Medulla oblongata (tissue), 1 donor: ENCODE measurements around the gene SLC35G6.
A peak's percentile ranks its signal among the peaks of the same experiment; 100 is the strongest.
"Not testable (repeated sequence)": the region's sequence is repeated elsewhere in the genome, so short reads cannot be mapped to it uniquely, and the experiment has no call there.

ENCODE experiments used
- DNase-seq: peaks from one replicate; pipeline ENCODE4 v3.0.0-alpha.2; 2015; ENCODE audit errors: extremely low spot score

The SLC35G6 gene

DNA sequence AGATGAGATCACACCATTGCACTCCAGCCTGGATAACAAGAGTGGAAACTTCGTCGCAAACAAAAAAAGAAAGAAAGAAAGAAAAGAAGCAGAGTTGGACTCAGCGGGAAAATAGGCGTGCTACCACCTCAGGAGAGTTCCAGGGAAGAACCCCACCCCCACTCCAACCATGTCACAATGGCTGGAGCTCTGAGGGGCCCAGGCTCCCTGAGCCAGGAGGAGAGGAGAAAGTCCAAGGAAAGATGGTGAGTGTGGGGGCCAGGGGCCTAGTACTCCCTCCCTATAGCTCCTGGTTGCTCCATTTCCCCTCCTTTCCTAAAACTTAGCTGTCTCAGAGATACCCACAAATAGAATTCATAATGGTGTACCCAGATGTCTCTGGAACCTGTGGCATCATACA is at the start of gene SLC35G6:
SLC35G6 (plus strand) TSS at position 172 of the 400 bp plus-strand sequence; CDS start at position 243, 71 bp downstream.
- not testable (repeated sequence) for DNase-seq

DNA sequence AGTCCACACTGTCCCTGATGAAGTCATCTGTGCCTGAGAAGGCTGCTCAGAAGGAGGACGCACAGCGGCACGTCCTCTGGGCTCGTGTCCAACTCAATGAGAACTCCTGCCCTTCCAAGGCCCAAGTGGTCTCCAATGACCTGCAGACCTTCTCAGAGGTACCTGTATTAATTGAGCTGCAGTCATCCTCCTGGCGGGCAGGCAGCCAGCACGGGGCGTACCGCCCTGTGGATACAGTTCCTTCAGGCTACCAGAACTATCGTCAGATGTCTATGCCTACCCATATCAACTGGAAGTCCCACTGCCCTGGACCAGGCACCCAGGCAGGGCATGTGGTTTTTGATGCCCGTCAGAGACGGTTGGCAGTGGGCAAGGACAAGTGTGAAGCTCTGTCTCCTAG is 49.0 kb upstream of the SLC35G6 start:
- DNase-seq = no peak

DNA sequence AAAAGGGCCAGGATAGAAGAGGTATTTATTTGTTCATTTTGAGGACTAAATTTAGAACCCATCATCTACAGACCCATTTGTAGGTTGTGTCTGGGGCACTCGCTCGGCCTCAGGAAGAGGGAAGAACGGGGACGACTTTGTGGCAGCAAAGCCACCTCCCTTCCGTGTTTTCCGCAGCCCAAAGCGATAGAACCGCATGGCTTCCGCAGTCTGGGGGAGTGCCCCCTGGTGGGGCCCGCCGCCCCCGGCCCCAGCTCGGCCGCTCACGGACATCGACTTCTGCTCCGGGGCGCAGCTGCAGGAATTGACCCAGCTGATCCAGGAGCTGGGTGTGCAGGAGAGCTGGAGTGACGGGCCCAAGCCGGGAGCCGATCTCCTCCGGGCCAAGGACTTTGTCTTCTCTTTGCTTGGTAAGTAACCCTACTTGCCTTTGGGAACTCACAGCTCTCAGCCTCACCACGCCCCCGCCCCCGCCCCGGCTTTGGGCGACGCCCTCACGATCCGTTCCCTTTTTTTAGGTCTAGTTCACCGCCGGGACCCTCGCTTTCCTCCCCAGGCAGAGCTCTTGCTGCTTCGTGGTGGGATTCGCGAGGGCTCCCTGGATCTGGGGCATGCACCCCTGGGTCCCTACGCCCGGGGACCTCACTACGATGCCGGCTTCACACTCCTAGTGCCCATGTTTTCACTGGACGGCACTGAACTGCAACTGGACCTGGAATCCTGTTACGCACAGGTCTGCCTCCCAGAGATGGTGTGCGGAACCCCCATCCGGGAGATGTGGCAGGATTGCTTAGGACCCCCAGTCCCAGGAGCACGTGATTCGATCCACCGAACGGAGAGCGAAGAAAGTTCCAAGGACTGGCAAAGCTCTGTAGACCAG is 45.3 kb upstream of the SLC35G6 start:
- DNase-seq = no peak

DNA sequence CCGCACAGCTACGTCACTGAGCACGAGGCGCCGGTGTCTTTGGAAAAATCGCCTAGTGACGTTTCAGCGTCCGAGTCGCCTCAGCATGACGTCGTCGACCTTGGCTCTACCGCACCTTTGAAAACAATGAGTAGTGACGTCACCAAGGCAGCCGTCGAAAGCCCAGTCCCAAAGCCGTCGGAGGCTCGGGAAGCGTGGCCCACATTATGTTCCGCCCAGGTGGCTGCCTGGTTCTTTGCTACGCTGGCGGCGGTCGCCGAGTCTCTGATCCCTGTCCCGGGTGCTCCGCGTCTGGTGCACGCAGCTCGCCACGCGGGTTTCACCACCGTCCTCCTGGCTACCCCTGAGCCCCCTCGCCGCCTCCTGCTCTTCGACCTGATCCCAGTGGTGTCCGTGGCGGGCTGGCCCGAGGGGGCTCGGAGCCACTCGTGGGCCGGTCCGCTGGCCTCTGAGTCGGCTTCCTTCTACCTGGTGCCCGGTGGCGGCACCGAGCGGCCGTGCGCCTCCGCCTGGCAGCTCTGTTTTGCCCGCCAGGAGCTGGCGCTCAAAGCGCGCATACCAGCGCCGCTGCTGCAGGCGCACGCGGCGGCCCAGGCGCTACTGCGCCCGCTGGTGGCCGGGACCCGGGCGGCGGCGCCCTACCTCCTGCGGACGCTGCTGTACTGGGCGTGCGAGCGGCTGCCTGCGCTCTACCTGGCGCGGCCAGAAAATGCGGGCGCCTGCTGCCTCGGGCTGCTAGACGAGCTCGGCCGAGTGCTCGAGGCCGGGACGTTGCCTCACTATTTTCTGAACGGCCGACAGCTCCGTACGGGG is 44.5 kb upstream of the SLC35G6 start:
- DNase-seq = peak; percentile 82

DNA sequence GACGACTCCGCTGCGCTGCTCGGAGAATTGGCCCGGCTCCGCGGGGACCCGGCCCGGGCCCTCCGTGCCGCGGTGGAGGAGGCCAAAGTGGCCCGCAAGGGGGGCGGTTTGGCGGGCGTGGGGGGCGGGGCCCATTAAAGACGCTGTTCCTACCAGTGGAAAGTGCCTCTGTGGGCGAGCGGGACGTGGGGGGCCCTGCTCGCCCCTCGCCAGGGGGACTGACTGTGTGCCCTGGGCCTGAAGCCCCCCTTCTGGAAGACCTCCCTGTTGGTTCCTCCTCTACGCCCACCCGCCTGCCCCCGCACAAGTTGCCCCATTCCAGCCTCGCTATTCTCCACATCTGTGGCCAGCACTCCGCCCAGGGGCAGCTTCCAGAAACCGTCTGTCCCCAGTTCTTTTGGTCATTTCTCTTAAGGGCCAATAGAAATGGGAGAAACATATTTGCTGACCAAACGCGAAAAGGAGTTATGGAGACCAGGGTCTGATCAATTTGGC is 43.8 kb upstream of the SLC35G6 start:
- DNase-seq = no peak

DNA sequence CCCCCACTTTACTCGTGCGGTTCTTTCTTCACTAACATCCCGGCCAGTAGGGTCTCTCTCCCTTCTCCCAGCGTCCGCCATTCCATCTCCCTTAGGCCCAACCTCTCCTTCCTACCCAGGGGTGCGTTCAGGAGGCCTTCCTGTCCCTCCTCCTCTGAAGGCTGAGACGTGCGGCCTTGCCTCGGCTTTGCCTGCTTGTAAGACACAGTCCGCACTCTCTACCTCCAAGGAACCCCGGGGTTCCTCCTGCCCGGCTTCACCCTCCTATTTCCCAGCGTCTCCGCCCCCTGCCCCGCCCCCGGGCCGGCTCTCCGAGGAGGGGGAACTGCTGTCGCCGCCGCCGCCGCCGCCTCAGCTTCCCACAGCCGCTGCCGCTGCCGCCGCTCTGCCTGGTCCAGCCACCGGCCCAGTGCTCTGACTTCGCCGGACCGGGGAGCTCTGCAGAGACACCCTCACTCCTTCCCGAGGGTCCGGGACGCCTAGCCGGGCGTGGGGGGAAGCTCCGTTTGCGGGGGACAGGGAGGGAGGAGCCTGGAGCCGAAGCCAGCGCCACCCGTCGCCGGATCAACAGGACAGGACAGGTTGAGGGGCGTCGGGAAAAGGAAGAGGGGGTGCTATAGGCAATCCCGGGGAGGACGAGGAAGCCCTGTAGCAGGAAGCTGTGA is 43.2 kb upstream of the SLC35G6 start:
- peak; percentile 69 for DNase-seq

DNA sequence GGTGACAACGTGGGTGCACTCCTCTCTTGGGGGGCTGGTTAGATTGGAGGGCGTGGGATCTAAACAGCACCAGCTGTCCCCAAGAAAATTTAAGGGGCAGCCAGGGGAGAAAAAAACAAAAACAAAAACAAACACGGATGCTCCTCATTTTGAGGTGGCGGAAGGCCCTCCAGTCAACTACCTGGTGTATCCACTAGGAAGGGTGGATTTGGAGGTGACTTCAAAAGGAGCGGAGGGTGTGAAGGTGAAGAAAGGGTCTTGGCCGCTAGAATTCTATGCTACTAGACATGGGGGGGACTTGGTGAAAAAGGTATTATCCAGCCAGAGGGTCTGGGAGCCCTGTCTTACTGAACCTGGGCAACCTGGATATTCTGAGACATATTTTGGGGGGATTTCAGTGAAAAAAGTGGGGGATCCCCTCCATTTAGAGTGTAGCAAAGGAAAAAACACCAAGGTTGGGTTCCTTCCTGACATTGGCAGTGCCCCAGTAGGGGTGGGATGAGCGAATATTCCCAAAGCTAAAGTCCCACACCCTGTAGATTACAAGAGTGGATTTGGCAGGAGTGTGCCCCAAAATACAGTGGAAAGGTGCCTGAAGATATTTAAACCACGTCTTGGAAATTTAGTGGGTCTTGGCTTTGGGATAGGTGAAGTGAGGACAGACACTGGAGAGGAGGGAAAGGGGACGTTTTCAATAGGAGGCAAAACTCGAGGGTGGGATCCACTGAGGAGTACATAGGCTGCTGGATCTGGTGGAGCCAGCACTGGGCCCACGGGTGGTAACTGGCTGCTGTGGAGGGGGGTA is 42.4 kb upstream of the SLC35G6 start:
- no peak for DNase-seq

DNA sequence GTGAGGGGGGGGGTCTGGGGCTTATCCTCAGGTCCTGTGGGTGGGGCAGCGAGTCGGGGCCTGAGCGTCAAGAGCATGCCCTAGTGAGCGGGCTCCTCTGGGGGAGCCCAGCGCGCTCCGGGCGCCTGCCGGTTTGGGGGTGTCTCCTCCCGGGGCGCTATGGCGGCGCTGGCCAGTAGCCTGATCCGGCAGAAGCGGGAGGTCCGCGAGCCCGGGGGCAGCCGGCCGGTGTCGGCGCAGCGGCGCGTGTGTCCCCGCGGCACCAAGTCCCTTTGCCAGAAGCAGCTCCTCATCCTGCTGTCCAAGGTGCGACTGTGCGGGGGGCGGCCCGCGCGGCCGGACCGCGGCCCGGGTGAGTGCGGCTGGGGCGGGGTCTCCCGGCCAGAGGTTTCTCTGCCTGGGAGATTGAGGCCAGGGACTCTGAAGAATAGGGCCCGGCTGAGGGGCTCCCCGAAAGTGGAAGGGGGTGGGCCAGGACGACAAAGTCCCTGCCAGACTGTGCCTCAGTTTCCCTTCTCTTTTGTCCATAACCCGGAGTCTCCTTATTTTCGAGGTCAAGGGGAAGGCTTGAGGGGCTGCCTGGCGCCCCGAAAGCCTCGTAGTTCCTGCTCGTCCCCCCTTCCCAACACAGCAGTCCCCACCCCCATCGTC is 41.7 kb upstream of the SLC35G6 start, which contains the start of gene FGF11:
FGF11 (plus strand) TSS at position 51 of the 651 bp plus-strand sequence; CDS start at position 160, 109 bp downstream.
- no peak for DNase-seq

DNA sequence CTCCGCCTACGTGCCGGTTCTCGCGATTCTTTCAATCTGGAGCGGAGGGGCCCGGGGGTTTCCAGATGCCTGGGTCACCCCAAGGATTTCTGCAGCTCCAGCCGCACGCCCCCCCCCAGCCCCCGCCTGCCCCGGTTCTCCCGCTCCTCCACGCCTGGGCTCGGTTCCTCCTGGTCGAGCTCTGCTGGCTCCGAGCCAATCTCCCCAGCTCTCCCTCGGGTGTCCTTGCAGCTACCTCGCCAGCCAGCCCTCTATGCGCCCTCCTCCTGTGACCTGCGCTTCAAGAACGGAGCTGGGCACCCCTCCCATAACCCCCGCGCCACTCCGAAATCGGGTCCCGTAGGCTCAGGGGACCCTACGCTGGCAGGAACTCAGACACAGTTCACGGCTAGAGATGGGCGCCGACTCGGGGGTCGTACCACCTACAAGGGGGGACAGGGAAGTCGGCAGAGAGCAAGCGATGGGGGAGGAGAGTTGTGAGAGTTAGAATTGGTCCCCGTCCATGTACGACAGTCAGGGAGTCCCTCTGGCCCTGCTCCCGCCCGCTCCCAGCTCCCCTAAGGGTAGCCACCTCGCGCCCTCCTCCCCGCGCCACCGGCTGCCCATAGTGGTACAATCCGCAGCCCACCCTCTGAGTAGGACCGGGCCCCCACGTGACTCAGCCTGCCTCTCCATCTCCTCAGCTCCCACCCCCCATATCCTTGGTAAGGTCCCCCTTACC is 41.0 kb upstream of the SLC35G6 start:
- peak; percentile 28 for DNase-seq

DNA sequence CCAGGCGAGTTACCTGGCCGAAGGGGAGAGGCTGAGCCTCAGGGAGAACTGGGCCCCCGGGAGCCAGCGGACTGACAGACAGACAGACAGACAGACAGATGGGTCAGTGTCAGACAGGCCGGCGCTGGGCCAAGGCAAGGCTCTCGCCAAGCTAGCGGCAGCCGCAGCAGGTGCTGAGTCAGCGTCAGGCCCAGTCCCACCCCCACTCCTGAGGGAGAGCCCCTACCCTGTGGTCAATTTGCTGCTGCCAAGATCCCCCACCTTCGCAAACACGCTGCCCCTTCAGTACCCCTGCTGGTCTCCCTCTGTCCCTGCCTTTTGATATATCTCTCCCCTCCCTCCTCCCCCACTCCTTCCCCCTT is 40.4 kb upstream of the SLC35G6 start:
- no peak for DNase-seq

DNA sequence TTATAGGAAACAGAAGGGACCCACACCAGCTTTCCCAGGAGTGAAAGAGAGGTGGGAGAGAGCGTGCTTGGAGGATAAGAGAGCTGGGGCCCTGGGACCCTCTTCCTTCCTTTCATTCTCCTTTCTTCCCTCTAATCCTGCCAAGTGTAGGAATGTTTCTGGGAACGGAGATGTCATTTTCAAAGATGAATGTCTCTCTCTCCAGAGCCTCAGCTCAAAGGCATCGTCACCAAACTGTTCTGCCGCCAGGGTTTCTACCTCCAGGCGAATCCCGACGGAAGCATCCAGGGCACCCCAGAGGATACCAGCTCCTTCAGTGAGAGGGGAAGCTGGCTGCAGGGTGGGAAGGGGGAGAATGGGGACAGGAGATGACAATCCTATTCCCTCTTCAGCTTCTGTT is 40.0 kb upstream of the SLC35G6 start:
- no peak for DNase-seq

DNA sequence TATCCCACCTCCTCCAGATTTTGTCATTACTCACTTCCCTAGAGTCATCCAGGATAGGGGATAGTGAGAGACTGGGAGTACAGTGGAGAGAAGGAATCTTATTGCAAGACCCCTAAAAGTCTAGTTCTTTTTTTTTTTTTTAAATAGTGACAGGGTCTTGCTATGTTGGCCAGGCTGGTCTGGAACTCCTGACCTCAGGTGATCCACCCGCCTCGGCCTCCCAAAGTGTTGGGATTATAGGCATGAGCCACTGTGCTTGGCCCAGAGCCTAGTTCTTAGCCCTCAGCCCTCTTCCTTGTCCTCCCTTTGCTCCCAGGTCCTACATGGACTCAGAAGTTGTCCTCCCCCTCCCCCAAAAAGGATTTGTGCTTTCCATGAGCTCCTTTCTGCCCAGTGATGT is 39.1 kb upstream of the SLC35G6 start:
- DNase-seq = no peak

DNA sequence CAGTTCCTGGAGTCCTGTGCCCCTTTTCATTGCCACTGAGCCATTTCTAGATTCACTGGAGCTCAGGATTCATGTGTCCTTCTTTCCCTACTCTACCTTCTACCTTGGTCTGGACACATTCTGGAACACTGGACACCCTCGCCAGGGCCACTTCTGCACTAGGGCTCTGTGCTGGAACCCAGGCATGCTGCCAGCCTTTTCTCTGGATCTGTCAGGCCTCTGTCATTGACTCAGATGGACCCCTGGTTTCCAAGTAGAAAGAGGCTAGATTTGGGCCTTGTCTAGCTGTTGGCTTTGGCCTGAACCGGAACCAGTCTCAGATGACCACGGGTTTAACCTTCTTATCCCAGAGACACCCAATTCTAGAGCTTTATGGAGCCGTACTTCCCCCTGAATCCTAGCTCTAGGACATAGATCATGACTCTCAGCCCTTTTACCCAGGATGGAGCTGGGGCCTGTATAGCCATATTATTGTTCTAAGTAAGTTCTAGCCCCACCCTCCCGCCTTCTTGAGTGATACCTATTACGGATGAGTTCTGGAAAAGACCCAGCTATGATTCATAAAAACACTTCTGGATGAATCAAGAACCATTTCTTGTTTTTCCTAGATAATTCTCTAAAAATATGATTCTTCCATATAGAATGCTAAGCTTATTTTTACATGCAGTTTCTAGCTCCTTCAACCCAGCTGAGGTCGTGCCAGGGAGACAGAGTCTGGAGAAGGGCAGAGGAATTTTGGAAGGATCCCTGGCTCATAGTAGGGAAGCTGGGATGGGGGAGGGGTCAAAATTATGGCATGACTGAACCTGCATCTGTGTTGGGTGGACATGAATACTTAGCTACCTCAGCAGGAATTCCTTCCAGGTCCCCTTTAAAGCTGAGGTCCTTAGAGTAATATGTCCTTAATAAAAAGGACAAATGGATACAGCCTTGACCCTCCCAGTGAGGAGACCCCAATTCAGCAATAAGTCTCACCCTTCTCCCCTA is 37.5 kb upstream of the SLC35G6 start:
- no peak for DNase-seq

DNA sequence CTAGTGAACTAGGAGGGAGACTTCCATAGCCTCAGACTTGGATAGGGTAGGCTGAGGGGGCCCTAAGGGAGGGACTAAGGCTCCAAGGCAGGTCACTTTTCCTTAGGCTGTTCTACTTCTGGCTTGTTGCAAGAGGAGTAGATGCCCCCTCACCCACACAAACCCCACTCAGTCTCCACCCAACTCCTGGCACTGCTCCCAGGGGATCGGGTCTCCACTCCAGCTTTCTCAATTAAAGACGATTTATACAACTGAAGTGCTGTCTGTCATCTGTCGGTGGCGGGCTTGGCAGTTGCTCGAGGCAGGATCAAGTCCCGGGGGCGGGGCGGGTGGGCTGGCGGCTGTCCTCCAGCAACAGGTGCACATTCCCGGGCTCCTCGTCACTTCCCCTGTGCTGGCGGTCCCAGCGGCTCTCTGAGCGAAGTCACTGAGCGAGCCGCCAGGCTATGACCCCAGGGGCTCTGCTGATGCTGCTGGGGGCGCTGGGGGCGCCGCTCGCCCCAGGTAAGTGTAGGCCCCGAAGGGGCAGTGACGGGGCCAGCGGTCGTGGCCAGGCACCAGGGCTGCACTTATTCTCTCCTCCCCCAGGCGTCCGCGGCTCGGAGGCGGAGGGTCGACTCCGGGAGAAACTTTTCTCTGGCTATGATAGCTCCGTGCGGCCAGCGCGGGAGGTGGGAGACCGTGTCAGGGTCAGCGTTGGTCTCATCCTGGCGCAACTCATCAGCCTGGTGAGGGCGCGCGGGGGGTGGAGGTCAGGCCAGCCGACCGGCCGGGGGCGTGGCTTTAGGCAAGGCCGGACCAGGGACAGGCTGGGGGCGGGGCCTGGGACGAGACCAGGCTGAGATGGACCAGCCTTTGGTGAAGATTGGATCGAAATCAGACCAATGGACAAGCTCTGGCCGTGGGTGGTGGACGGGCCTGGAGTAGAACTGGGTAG is 36.3 kb upstream of the SLC35G6 start, which contains the start of gene CHRNB1:
CHRNB1 (plus strand) TSS at position 380 of the 937 bp plus-strand sequence; CDS start at position 447, 67 bp downstream.
- DNase-seq = peak; percentile 82

DNA sequence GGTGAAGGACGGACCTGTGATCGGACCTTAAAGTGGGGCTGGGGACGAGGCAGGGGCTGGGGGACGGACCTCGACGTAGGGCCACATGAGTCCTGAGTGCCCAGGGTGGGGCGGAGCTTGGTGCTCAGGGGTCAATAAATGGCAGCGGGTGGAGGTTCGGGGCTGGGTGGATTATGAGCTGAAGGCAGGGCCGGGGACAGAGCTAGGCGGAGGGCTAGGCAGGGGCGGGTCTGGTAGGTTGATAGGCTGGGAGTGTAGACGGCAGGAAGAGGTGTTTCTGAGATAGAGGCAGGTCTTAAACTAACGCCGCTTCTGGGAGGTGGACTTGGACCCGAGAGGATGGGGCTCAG is 35.7 kb upstream of the SLC35G6 start:
- no peak for DNase-seq

DNA sequence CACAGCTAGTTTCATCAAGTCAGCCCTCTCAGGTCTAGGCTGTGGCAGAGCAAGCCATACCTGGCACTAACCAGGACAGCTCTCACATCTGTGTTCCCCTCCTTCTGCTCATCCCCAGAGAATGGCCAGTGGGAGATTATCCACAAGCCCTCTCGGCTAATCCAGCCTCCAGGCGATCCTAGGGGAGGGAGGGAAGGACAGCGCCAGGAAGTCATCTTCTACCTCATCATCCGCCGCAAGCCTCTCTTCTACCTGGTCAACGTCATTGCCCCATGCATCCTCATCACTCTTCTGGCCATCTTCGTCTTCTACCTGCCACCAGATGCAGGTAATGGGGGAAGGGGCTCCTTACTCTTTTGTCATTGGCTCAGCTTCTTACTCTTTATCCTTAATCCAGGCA is 32.8 kb upstream of the SLC35G6 start:
- DNase-seq = no peak

DNA sequence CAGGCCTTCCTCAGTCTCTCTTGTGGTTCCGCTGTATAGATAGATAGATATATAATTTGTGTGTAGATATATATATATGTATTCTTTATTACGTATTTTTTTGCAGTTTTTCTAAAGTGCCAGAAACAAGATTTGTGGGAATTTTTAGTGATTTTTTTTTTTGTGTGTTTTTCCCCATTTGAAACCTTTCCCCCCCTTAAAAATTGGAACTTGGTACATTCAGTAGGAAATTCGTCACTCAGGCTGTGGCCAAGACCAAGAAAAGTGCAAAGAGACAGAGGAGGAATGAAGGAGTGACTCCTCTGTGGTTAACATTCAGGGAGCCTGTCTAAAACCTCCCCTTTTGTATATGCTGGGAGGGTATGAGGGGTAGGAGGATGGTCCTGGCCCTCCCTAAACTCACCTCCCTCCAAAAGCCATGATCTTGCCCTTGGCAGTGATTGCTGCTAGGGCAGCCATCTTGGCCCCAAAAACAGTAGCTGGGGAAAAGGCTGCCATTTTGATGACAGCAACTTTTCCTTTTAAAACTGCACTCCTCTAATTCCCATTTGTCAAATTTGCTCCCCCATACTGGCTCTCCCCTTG is 21.2 kb upstream of the SLC35G6 start:
- no peak for DNase-seq
